GM12874 (cell line): ENCODE measurements around the gene TOLLIP.

Experiments
- CTCF ChIP-seq: IDR thresholded peaks from 2 replicates; pipeline ENCODE4 v1.5.1; 2011; ENCODE audit warnings: low read depth, mild to moderate bottlenecking, control low read depth, low read length, moderate library complexity; ENCODE audit not compliant: insufficient read depth

TOLLIP gene

GRCh38 chr11:1317993-1318392 lies 8.6 kb upstream of the TOLLIP start:
- no peak for TF ChIP-seq CTCF

- TF ChIP-seq CTCF: no peak
Measured at GRCh38 chr11:1317432-1317831, 8.0 kb upstream of the TOLLIP start.

- no peak for TF ChIP-seq CTCF
Measured at GRCh38 chr11:1310772-1311468, 1.5 kb upstream of the TOLLIP start.

GRCh38 chr11:1310318-1310687 lies 871 bp upstream of the TOLLIP start:
- no peak for TF ChIP-seq CTCF

- TF ChIP-seq CTCF: no peak
Measured at GRCh38 chr11:1308743-1309497, 512 bp downstream of the TOLLIP start.

GRCh38 chr11:1307998-1308742 lies 1.3 kb downstream of the TOLLIP start:
- no peak for TF ChIP-seq CTCF

- no peak for TF ChIP-seq CTCF
Measured at GRCh38 chr11:1307163-1307870, 2.1 kb downstream of the TOLLIP start.
